ENCODE data around the gene SHD.
A peak's percentile ranks its signal among the peaks of the same experiment; 100 is the strongest.
"Not testable (repeated sequence)": the region's sequence is repeated elsewhere in the genome, so short reads cannot be mapped to it uniquely, and the experiment has no call there.

The SHD gene

GRCh38 chr19:4278419-4279266 is at the start of gene SHD:
Gene SHD, plus strand, starts transcription at chr19:4279266. Its CDS starts 798 bp downstream, at chr19:4280064.
- H3K4me3 ChIP-seq (ENCODE audit: low read length): no peak within 1 kb of the TSS
- TF ChIP-seq CTCF (IDR thresholded peaks at IDR 0.05; ENCODE audit: insufficient read depth, low read depth, low read length, missing control alignments): no peak
- no peak for DNase-seq (ENCODE audit: low read depth)

GRCh38 chr19:4230237-4230636 is 48.8 kb upstream of the SHD start:
- H3K4me3 ChIP-seq (ENCODE audit: low read length); DNase-seq (ENCODE audit: low read depth): not testable (repeated sequence)

- DNase-seq (ENCODE audit: low read depth); H3K4me3 ChIP-seq (ENCODE audit: low read length): not testable (repeated sequence)
These were observed 47.5 kb upstream of the SHD start for GRCh38 chr19:4231521-4231920.

GRCh38 chr19:4232139-4232538 is 46.9 kb upstream of the SHD start:
- not testable (repeated sequence) for DNase-seq (ENCODE audit: low read depth); H3K4me3 ChIP-seq (ENCODE audit: low read length)

- H3K4me3 ChIP-seq (ENCODE audit: low read length): no peak overlapping the region
- no peak for TF ChIP-seq CTCF (IDR thresholded peaks at IDR 0.05; ENCODE audit: insufficient read depth, low read depth, low read length, missing control alignments)
- no peak for DNase-seq (ENCODE audit: low read depth)
These were observed 46.3 kb upstream of the SHD start for GRCh38 chr19:4232614-4233281.

- peak; percentile 70 for TF ChIP-seq CTCF (IDR thresholded peaks at IDR 0.05; ENCODE audit: insufficient read depth, low read depth, low read length, missing control alignments)
- peak; percentile 24 for DNase-seq (ENCODE audit: low read depth)
- H3K4me3 ChIP-seq (ENCODE audit: low read length): no peak overlapping the region
These were observed 45.7 kb upstream of the SHD start for GRCh38 chr19:4233282-4233853.

- TF ChIP-seq CTCF (IDR thresholded peaks at IDR 0.05; ENCODE audit: insufficient read depth, low read depth, low read length, missing control alignments): no peak
- no peak for DNase-seq (ENCODE audit: low read depth)
- H3K4me3 ChIP-seq (ENCODE audit: low read length): no peak overlapping the region
These were observed 44.8 kb upstream of the SHD start for GRCh38 chr19:4234142-4234861.

GRCh38 chr19:4234862-4235201 is 44.2 kb upstream of the SHD start:
- DNase-seq (ENCODE audit: low read depth): no peak
- H3K4me3 ChIP-seq (ENCODE audit: low read length): no peak overlapping the region
- TF ChIP-seq CTCF (IDR thresholded peaks at IDR 0.05; ENCODE audit: insufficient read depth, low read depth, low read length, missing control alignments): no peak

- DNase-seq (ENCODE audit: low read depth); H3K4me3 ChIP-seq (ENCODE audit: low read length): not testable (repeated sequence)
These were observed 41.6 kb upstream of the SHD start for GRCh38 chr19:4237510-4237909.
